A673 (cell line): ENCODE measurements around the gene SLC10A2. TPM values are rescaled to one million over a fixed set of nuclear protein-coding genes. Genes with fewer than 3 reads are reported as not detected.

Source experiments
- BruUV-seq: library from RNA; stranded (reverse); fragments of 400-500 nt; replicated peaks from 2 replicates; lab custom pipeline; 2021; lab: Mats Ljungman, UMichigan
- CTCF ChIA-PET: fragments of 300-600 bp; sonication (Branson Sonifier 250); formaldehyde crosslinking; loops from one replicate; lab custom pipeline; 2022; ENCODE audit warnings: antibody characterized with exemption; lab: Charles Lee
- POLR2A ChIA-PET: fragments of 300-600 bp; sonication (Branson Sonifier 250); formaldehyde crosslinking; loops from one replicate; lab custom pipeline; 2022; ENCODE audit warnings: antibody characterized with exemption; ENCODE audit not compliant: low non-redundant PET; lab: Charles Lee
- DNase-seq: peaks from one replicate; pipeline ENCODE4 v3.0.0-alpha.2; 2015; ENCODE audit warnings: low spot score
- H3K27ac ChIP-seq: fragments of 200-600 bp; sonication (generic); 2 replicates; pipeline ENCODE4 v1.5.1; 2016; ENCODE audit warnings: mixed run types, low read depth, mild to moderate bottlenecking, mixed read lengths, antibody characterized with exemption, low read length; ENCODE audit not compliant: poor library complexity, severe bottlenecking
- H3K27me3 ChIP-seq: fragments of 200-600 bp; sonication (generic); replicated peaks from 2 replicates; pipeline ENCODE4 v1.6.1; 2017; ENCODE audit warnings: mixed run types, low read depth, mild to moderate bottlenecking, mixed read lengths, antibody characterized with exemption, low read length; ENCODE audit not compliant: insufficient read depth, poor library complexity
- H3K36me3 ChIP-seq: fragments of 200-600 bp; sonication (generic); 2 replicates; pipeline ENCODE4 v1.6.1; 2016; ENCODE audit warnings: mixed run types, mild to moderate bottlenecking, mixed read lengths, antibody characterized with exemption, low read length; ENCODE audit not compliant: insufficient read depth, poor library complexity, severe bottlenecking
- H3K4me1 ChIP-seq: fragments of 200-600 bp; sonication (generic); 2 replicates; pipeline ENCODE4 v1.6.1; 2017; ENCODE audit warnings: mixed run types, mild to moderate bottlenecking, mixed read lengths, antibody characterized with exemption, low read length; ENCODE audit not compliant: insufficient read depth, poor library complexity, severe bottlenecking
- H3K4me3 ChIP-seq: fragments of 200-600 bp; sonication (generic); 2 replicates; pipeline ENCODE4 v1.5.1; 2016; ENCODE audit warnings: low read depth, mixed run types, mild to moderate bottlenecking, mixed read lengths, low read length; ENCODE audit not compliant: poor library complexity, severe bottlenecking
- H3K9me3 ChIP-seq: fragments of 200-600 bp; sonication (generic); 2 replicates; pipeline ENCODE4 v1.6.1; 2016; ENCODE audit warnings: mixed run types, low read depth, mild to moderate bottlenecking, mixed read lengths, antibody characterized with exemption, low read length; ENCODE audit not compliant: poor library complexity, severe bottlenecking
- CTCF ChIP-seq: fragments of 300-800, 200-600 bp; sonication (generic); conservative IDR thresholded peaks from 2 replicates; pipeline ENCODE4 v1.5.1; 2017; ENCODE audit warnings: low read depth, mild to moderate bottlenecking, antibody characterized with exemption, low read length, moderate library complexity, mixed read lengths
- EZH2 ChIP-seq: fragments of 200-600 bp; sonication (generic); IDR thresholded peaks from 2 replicates; pipeline ENCODE4 v1.6.1; 2017; ENCODE audit warnings: borderline replicate concordance, low read depth, mild to moderate bottlenecking, mixed read lengths, antibody characterized with exemption, low read length; ENCODE audit not compliant: poor library complexity, severe bottlenecking
- intact Hi-C: fragments of 100-400 bp; cut with micrococcal nuclease; formaldehyde crosslinking; loops from one replicate; pipeline ENCODE4 v1.10.0; 2022; ENCODE audit not compliant: unreplicated experiment
- total RNA-seq: library from RNA; stranded (reverse); gene quantifications from 2 replicates; pipeline ENCODE4 v1.2.3, GENCODE V29; 2021

Gene SLC10A2
- total RNA-seq, 1 experiment from 2014 or later = not detected

- H3K36me3 ChIP-seq = no peaks in the 10 kb centered on the region
- no TSS peak for BruUV-seq
- no peak overlapping the region for H3K27ac ChIP-seq
- ChIA-PET POLR2A (no interaction called here), CTCF (no interaction called here)
- intact Hi-C loops = no loop called here
- TF ChIP-seq CTCF (no peak), EZH2 (no peak)
- DNase-seq = no peak
- H3K27me3 ChIP-seq = peaks cover 20% of the 10 kb centered on the region
- H3K4me1 ChIP-seq = no peaks in the 10 kb centered on the region
- no peaks in the 10 kb centered on the region for H3K9me3 ChIP-seq
- H3K4me3 ChIP-seq = no peak overlapping the region
These were observed 58.8 kb downstream of the SLC10A2 start for GRCh38 chr13:103007427-103007762.

GRCh38 chr13:103006641-103007426 lies 59.4 kb downstream of the SLC10A2 start:
- no TSS peak for BruUV-seq
- intact Hi-C loops = no loop called here
- no peak overlapping the region for H3K4me3 ChIP-seq
- no peaks in the 10 kb centered on the region for H3K9me3 ChIP-seq
- no peak overlapping the region for H3K27ac ChIP-seq
- no peak for DNase-seq
- H3K36me3 ChIP-seq = no peaks in the 10 kb centered on the region
- H3K27me3 ChIP-seq = peaks cover 20% of the 10 kb centered on the region
- TF ChIP-seq CTCF (no peak), EZH2 (no peak)
- POLR2A ChIA-PET = no interaction called here
- no peaks in the 10 kb centered on the region for H3K4me1 ChIP-seq
- CTCF ChIA-PET = interaction anchor here (0.7 kb wide), 1 partner anchor 134 kb away, joined by 5 read pairs; no protein-coding TSS in a partner anchor

- ChIA-PET CTCF (no interaction called here), POLR2A (no interaction called here)
- Histone ChIP-seq H3K36me3 (no peaks in the 10 kb centered on the region), H3K27me3 (peaks cover 20% of the 10 kb centered on the region), H3K27ac (no peak overlapping the region), H3K9me3 (no peaks in the 10 kb centered on the region), H3K4me1 (no peaks in the 10 kb centered on the region), H3K4me3 (no peak overlapping the region)
- BruUV-seq = no TSS peak
- DNase-seq = no peak
- intact Hi-C loops = no loop called here
- TF ChIP-seq EZH2 (no peak), CTCF (no peak)
These were observed 61.4 kb downstream of the SLC10A2 start for GRCh38 chr13:103004661-103005345.
